Natural killer cell (primary cell): ENCODE data around the gene C10orf71. TPM values are rescaled to one million over a fixed set of nuclear protein-coding genes. Genes with fewer than 3 reads are reported as not detected.

ENCODE experiments used
- ATAC-seq, 3 donors: fragments of 150-1000 bp in 2 of 3; fragments of 200-7000 bp in 1 of 3; cut with Tn5 transposase; 1 replicate in 1 of 3; 2 replicates in 2 of 3; pipeline ENCODE4 v1.10.0; 2021; ENCODE audit warnings: mild to moderate bottlenecking in 2 of 3, moderate library complexity in 2 of 3
- DNase-seq, 2 donors: peaks; one replicate each; pipeline versions ENCODE4 v3.0.0 to v3.0.0-alpha.2; 2013 to 2021; ENCODE audit warnings: mixed read lengths in 1 of 2
- H3K27ac ChIP-seq: one replicate; pipeline ENCODE4 v1.5.1; 2013; ENCODE audit warnings: mild to moderate bottlenecking, low read length
- H3K27me3 ChIP-seq: one replicate; pipeline ENCODE4 v1.6.1; 2013; ENCODE audit warnings: low read length; ENCODE audit not compliant: control insufficient read depth, insufficient read depth
- H3K36me3 ChIP-seq: one replicate; pipeline ENCODE4 v1.6.1; 2013; ENCODE audit warnings: low read length; ENCODE audit not compliant: control insufficient read depth, insufficient read depth
- H3K4me1 ChIP-seq: one replicate; pipeline ENCODE4 v1.6.1; 2013; ENCODE audit warnings: low read length; ENCODE audit not compliant: control insufficient read depth, insufficient read depth
- H3K4me3 ChIP-seq: one replicate; pipeline ENCODE4 v1.5.1; 2013; ENCODE audit warnings: low read length
- H3K9me3 ChIP-seq: one replicate; pipeline ENCODE4 v1.6.1; 2013; ENCODE audit warnings: low read length; ENCODE audit not compliant: control insufficient read depth, insufficient read depth
- H3K27ac Mint-ChIP-seq, 2 donors: one replicate each; pipeline ENCODE4 v1.8.0; 2022; ENCODE audit warnings: mild to moderate bottlenecking in 2 of 2, mixed read lengths in 2 of 2, moderate library complexity in 1 of 2
- H3K27me3 Mint-ChIP-seq, 2 donors: one replicate each; pipeline ENCODE4 v1.8.0; 2022; ENCODE audit warnings: low read depth in 2 of 2, mixed read lengths in 2 of 2
- H3K36me3 Mint-ChIP-seq: one replicate; pipeline ENCODE4 v1.8.0; 2022; ENCODE audit warnings: mixed read lengths
- H3K4me1 Mint-ChIP-seq, 2 donors: one replicate each; pipeline ENCODE4 v1.8.0; 2022; ENCODE audit warnings: mixed read lengths in 2 of 2
- H3K4me3 Mint-ChIP-seq: one replicate; pipeline ENCODE4 v1.8.0; 2022; ENCODE audit warnings: mild to moderate bottlenecking, moderate library complexity, mixed read lengths
- H3K9me3 Mint-ChIP-seq, 2 donors: one replicate each; pipeline ENCODE4 v1.8.0; 2022; ENCODE audit warnings: mixed read lengths in 2 of 2
- WGBS: methylation state at CpG from one replicate; pipeline ENCODE4 v1.1.7; 2013; ENCODE audit warnings: missing lambda C conversion rate; ENCODE audit not compliant: insufficient coverage; 5-methylcytosine and 5-hydroxymethylcytosine counted together
- intact Hi-C: fragments of 100-400 bp; cut with micrococcal nuclease; formaldehyde crosslinking; loops from one replicate; pipeline ENCODE4 v1.14.2; 2022
- total RNA-seq, 4 donors: library from RNA; stranded (reverse); fragments of 120-200 nt in 1 of 4; gene quantifications; one replicate each; pipeline versions ENCODE4 v1.2.3 to v1.2.4, GENCODE V29; 2013 to 2022
- TF ChIP-seq, protein P1 (sequence below): fragments of 200-600 bp; IDR thresholded peaks from one replicate; pipeline ENCODE4 v1.8.0; 2022; ENCODE audit warnings: antibody characterized with exemption

C10orf71 gene
- total RNA-seq, 3 donors from 2014 or later (not counting 1 experiment from before 2014, with no cell fraction given) = not detected

DNA sequence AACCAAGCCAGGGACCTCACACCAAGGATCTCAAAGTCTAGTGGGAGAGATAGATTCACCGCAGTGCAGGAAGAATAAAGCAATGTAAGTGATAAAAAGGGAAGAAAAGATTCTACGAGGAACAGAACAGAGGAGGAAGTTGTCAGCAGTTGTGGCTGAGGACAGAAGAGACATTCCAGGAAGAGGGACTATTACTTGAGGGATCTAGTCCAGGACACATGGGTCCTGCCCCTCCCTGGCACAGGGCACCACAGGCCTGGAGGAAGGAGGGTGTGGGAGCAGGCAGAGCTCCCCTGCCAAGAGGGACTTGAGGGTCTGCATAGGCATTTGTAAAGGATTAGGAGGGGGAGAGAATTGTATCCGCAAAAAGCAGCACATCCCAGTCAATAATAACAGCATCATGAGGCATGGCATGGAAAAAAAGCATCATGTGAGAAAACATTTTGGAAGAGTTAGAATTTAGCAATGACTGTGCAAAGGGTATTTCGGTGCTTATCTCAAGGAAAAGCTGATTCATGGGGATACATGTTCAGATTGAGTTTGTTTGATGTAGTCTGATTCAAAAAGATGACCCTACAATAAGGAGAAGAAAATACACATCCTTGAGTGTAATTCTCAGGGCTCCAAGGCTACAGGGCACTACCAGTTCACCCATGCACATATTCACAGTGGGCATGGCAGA lies 12.7 kb downstream of the C10orf71 start:
- Histone ChIP-seq H3K36me3 (no peaks in the 10 kb centered on the region), H3K27ac (no peak overlapping the region), H3K9me3 (no peaks in the 10 kb centered on the region), H3K4me3 (no peak overlapping the region), H3K27me3 (no peaks in the 10 kb centered on the region), H3K4me1 (peaks cover 43% of the 10 kb centered on the region)
- Mint-ChIP-seq H3K36me3 (no peaks in the 10 kb centered on the region), H3K9me3 (no peaks in the 10 kb centered on the region), H3K27ac (peak overlapping the region; percentile 2 to 6), H3K27me3 (peaks cover 3 to 6% of the 10 kb centered on the region in 2 donors), H3K4me1 (peaks cover 38 to 43% of the 10 kb centered on the region in 2 donors), H3K4me3 (no peak overlapping the region)
- ATAC-seq (no peak), DNase-seq (no peak)
- TF ChIP-seq, protein P1, sequence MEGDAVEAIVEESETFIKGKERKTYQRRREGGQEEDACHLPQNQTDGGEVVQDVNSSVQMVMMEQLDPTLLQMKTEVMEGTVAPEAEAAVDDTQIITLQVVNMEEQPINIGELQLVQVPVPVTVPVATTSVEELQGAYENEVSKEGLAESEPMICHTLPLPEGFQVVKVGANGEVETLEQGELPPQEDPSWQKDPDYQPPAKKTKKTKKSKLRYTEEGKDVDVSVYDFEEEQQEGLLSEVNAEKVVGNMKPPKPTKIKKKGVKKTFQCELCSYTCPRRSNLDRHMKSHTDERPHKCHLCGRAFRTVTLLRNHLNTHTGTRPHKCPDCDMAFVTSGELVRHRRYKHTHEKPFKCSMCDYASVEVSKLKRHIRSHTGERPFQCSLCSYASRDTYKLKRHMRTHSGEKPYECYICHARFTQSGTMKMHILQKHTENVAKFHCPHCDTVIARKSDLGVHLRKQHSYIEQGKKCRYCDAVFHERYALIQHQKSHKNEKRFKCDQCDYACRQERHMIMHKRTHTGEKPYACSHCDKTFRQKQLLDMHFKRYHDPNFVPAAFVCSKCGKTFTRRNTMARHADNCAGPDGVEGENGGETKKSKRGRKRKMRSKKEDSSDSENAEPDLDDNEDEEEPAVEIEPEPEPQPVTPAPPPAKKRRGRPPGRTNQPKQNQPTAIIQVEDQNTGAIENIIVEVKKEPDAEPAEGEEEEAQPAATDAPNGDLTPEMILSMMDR = no peak
- intact Hi-C loops = no loop called here
- WGBS = 84% methylated on average over 4 of the region's 4 CpGs

DNA sequence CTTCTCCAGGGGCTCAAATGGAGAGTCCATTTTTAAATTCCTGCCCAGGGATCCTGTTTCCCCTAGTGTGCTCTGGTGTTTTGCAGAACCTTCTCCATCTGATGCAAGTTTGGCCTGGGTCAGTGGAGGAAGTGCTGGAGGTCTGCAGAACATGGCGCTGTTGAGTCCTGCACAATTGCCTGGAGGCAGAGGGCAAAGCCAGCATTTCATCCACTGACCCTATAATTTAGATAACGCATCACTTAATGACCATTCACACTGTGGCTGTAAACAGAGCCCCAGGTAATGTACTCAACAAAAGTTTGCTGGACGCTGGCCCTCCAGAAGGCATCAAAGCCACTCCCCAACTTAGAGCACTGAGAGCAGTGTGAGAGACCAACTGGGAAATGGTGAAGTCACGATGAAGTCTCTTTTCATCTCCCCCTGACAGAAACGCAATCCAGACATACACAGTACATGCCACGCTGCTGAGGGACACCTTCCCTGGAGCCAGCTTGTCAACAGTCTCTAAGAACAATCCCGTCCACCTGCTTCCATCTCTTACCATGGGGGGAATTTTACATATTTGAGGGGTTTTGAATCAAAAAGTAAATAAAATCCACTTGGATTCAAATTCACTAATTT lies 13.4 kb downstream of the C10orf71 start:
- no peak for DNase-seq
- no peak overlapping the region for H3K27ac Mint-ChIP-seq
- intact Hi-C loops = no loop called here

DNA sequence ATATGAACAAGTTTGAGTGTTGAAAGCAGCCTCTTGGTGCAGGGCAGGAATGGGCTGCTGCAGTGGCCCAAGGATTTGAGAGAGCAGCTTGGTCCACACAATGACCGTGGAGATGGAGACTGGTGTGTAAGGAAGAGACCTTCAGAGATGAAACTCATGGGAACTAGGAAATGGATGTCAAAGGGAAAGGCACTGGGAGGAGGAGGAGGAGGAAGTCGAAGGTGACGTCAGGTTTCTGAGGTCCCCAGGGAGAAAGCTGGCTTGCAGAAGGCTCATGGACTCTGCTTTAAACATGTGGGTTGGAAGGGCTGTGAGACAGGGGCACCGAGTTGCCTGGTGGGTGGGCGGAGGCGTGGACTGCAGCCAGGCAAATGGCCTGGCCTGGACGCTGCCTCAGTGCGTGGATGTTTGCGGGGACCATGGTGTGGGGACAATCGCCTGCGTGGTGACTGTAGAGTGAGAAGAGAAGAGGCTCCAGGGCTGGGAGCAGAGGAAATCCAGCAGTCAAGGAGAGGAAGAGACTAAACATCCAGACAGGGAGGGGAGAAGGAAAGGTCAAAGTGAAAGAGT lies 14.6 kb downstream of the C10orf71 start:
- Histone ChIP-seq H3K27ac (no peak overlapping the region), H3K36me3 (no peaks in the 10 kb centered on the region), H3K4me1 (peaks cover 38% of the 10 kb centered on the region), H3K27me3 (no peaks in the 10 kb centered on the region), H3K4me3 (no peak overlapping the region), H3K9me3 (no peaks in the 10 kb centered on the region)
- 83% methylated on average over 11 of the region's 11 CpGs for WGBS
- intact Hi-C loops = no loop called here
- H3K27me3 Mint-ChIP-seq = peaks cover 3 to 6% of the 10 kb centered on the region in 2 donors
- H3K27ac Mint-ChIP-seq = peak overlapping the region in 1 of 2 donors; percentile 16
- DNase-seq (no peak), ATAC-seq (no peak)
- no peak overlapping the region for H3K4me3 Mint-ChIP-seq
- no peaks in the 10 kb centered on the region for H3K9me3 Mint-ChIP-seq
- TF ChIP-seq, protein P1 = no peak
- no peaks in the 10 kb centered on the region for H3K36me3 Mint-ChIP-seq
- peaks cover 29 to 35% of the 10 kb centered on the region in 2 donors for H3K4me1 Mint-ChIP-seq

More for the DNA sequence above, 13.4 kb downstream of the C10orf71 start:
- H3K27me3 ChIP-seq = no peaks in the 10 kb centered on the region
- H3K4me1 Mint-ChIP-seq = peaks cover 38 to 43% of the 10 kb centered on the region in 2 donors
- H3K27ac ChIP-seq = no peak overlapping the region
- no peaks in the 10 kb centered on the region for H3K36me3 ChIP-seq
- H3K4me3 Mint-ChIP-seq = no peak overlapping the region
- TF ChIP-seq, protein P1 = no peak
- no peak overlapping the region for H3K4me3 ChIP-seq
- no peaks in the 10 kb centered on the region for H3K9me3 ChIP-seq
- H3K27me3 Mint-ChIP-seq = peaks cover 3 to 6% of the 10 kb centered on the region in 2 donors
- WGBS = 90% methylated on average over 6 of the region's 7 CpGs
- peaks cover 43% of the 10 kb centered on the region for H3K4me1 ChIP-seq
- no peaks in the 10 kb centered on the region for H3K36me3 Mint-ChIP-seq
- H3K9me3 Mint-ChIP-seq = no peaks in the 10 kb centered on the region
- ATAC-seq = no peak
